Prostate gland (tissue), 2 donors: Measurements from ENCODE around the gene IQGAP2.

Source experiments
- CTCF ChIP-seq, 4 experiments: fragments of 200-600 bp in 2 of 4; fragments of 450-650 bp in 2 of 4; sonication (generic) in 2 of 4; IDR thresholded peaks; 1 replicate in 3 of 4; 2 replicates in 1 of 4; pipeline ENCODE4 v1.5.1; 2016 to 2019; ENCODE audit warnings: antibody characterized with exemption in 4 of 4, mild to moderate bottlenecking in 2 of 4, moderate library complexity in 2 of 4
- POLR2A ChIP-seq: fragments of 450-650 bp; IDR thresholded peaks from one replicate; pipeline ENCODE4 v1.6.1; 2016; ENCODE audit warnings: antibody characterized with exemption, mild to moderate bottlenecking
- POLR2AphosphoS5 ChIP-seq: sonication (generic); formaldehyde crosslinking; IDR thresholded peaks from one replicate; pipeline ENCODE4 v1.6.1; 2017; ENCODE audit warnings: antibody characterized with exemption

- TF ChIP-seq CTCF (IDR thresholded peaks at IDR 0.05) (no peak), POLR2AphosphoS5 (no peak), POLR2A (no peak)
Measured at GRCh38 chr5:76592692-76593091, 189.6 kb downstream of the IQGAP2 start.
